Stomach (tissue), 4 donors: ENCODE data around the gene CD164L2.

Experiments
- CTCF ChIP-seq, 7 experiments: fragments of 450-650 bp in 4 of 7; fragments of 200-600 bp in 3 of 7; sonication (generic) in 3 of 7; IDR thresholded peaks; one replicate each; pipeline ENCODE4 v1.5.1; 2016 to 2019; ENCODE audit warnings: antibody characterized with exemption in 7 of 7, control low read depth in 2 of 7, mild to moderate bottlenecking in 1 of 7
- EP300 ChIP-seq: sonication (generic); formaldehyde crosslinking; IDR thresholded peaks from one replicate; pipeline ENCODE4 v1.6.1; 2017; ENCODE audit warnings: antibody characterized with exemption
- POLR2A ChIP-seq, 4 donors: fragments of 450-650 bp; IDR thresholded peaks; one replicate each; pipeline ENCODE4 v1.6.1; 2016; ENCODE audit warnings: antibody characterized with exemption in 4 of 4, control low read depth in 2 of 4, mild to moderate bottlenecking in 1 of 4, moderate library complexity in 1 of 4
- POLR2AphosphoS5 ChIP-seq, 3 donors: sonication (generic); formaldehyde crosslinking; IDR thresholded peaks; one replicate each; pipeline ENCODE4 v1.6.1; 2016; ENCODE audit warnings: antibody characterized with exemption in 3 of 3

GRCh38 chr1:27418326-27419185, 35.4 kb upstream of the CD164L2 start:
- TF ChIP-seq CTCF (IDR thresholded peaks at IDR 0.05) (no peak), POLR2A (IDR thresholded peaks at IDR 0.05) (no peak), POLR2AphosphoS5 (IDR thresholded peaks at IDR 0.05) (peak; percentile 62 to 83 (median 69)), EP300 (no peak)
